Endothelial cell of umbilical vein (primary cell): ENCODE measurements around the gene TFAP2B.

ENCODE experiments used
- CTCF ChIP-seq, 2 donors: IDR thresholded peaks; 1 replicate in 1 of 2; 2 replicates in 1 of 2; pipeline ENCODE4 v1.5.1; 2011; ENCODE audit warnings: low read length in 2 of 2, mild to moderate bottlenecking in 2 of 2, moderate library complexity in 2 of 2, control low read depth in 1 of 2, inconsistent platforms in 1 of 2, low read depth in 1 of 2; ENCODE audit not compliant: insufficient read depth in 1 of 2; ENCODE audit errors: extremely low read depth in 1 of 2
- EZH2 ChIP-seq: IDR thresholded peaks from 2 replicates; pipeline ENCODE4 v1.6.1; 2012; ENCODE audit warnings: borderline replicate concordance, low read depth, mild to moderate bottlenecking, moderate library complexity, low read length, inconsistent platforms; ENCODE audit not compliant: severe bottlenecking
- GATA2 ChIP-seq: IDR thresholded peaks from 2 replicates; pipeline ENCODE4 v1.7.0; 2011; ENCODE audit warnings: low read depth, mild to moderate bottlenecking, moderate library complexity, mixed read lengths, low read length; ENCODE audit not compliant: insufficient read length, insufficient read depth
- JUN ChIP-seq: IDR thresholded peaks from 2 replicates; pipeline ENCODE4 v1.6.1; 2011; ENCODE audit warnings: borderline replicate concordance, low read depth; ENCODE audit not compliant: insufficient read length, insufficient read depth
- MAX ChIP-seq: IDR thresholded peaks from 2 replicates; pipeline ENCODE4 v1.6.1; 2011; ENCODE audit not compliant: insufficient read depth, insufficient read length
- POLR2A ChIP-seq: IDR thresholded peaks from 2 replicates; pipeline ENCODE4 v1.6.1; 2012; ENCODE audit warnings: low read depth, mild to moderate bottlenecking, control low read depth, low read length
- POLR2AphosphoS5 ChIP-seq: IDR thresholded peaks from 2 replicates; pipeline ENCODE4 v1.6.1; 2012; ENCODE audit warnings: low read depth, mild to moderate bottlenecking, control low read depth, low read length, moderate library complexity; ENCODE audit not compliant: insufficient read depth

- TF ChIP-seq CTCF (IDR thresholded peaks at IDR 0.05; ENCODE audit: extremely low read depth in 1 of 2, insufficient read depth in 1 of 2, low read depth in 1 of 2, low read length in 2 of 2): no peak
- TF ChIP-seq MAX: no peak
- no peak for TF ChIP-seq POLR2A
- no peak for TF ChIP-seq EZH2
- TF ChIP-seq POLR2AphosphoS5: no peak
- no peak for TF ChIP-seq GATA2
- TF ChIP-seq JUN: no peak
Observed at GRCh38 chr6:50795574-50795973, 23.1 kb upstream of the TFAP2B start.
